HEK293 (cell line): ENCODE data around the gene GMPPB.

Source experiments
- CTCF ChIA-PET: fragments of 350-600 bp; formaldehyde crosslinking; extraction: SDS; loops from one replicate; lab custom pipeline; 2021; ENCODE audit warnings: antibody characterized with exemption; lab: Yijun Ruan, JAX
- POLR2A ChIA-PET: fragments of 300-600 bp; formaldehyde crosslinking; extraction: SDS; loops from one replicate; lab custom pipeline; 2020; ENCODE audit warnings: antibody characterized with exemption, inconsistent platforms; lab: Yijun Ruan, JAX
- H3K27ac ChIP-seq: fragments of 200-500 bp; sonication (Bioruptor generic); 2 replicates; pipeline ENCODE4 v1.5.1; 2014; ENCODE audit warnings: low read depth, low read length, control low read depth, inconsistent platforms; ENCODE audit errors: extremely low read depth
- H3K36me3 ChIP-seq, 2 experiments: fragments of 200-500 bp in 1 of 2; sonication (Bioruptor generic) in 1 of 2; 1 replicate in 1 of 2; 2 replicates in 1 of 2; pipeline ENCODE4 v1.5.1; 2014 to 2017; ENCODE audit warnings: inconsistent platforms in 2 of 2, low read length in 2 of 2; ENCODE audit not compliant: control insufficient read depth in 2 of 2, insufficient read depth in 1 of 2
- H3K4me1 ChIP-seq: fragments of 200-500 bp; sonication (Bioruptor generic); 2 replicates; pipeline ENCODE4 v1.5.1; 2014; ENCODE audit warnings: mild to moderate bottlenecking, low read length, inconsistent platforms; ENCODE audit not compliant: control insufficient read depth, insufficient read depth
- H3K4me3 ChIP-seq: 2 replicates; pipeline ENCODE4 v1.5.1; 2011; ENCODE audit warnings: low read depth, mild to moderate bottlenecking, control low read depth, low read length, moderate library complexity
- H3K9me3 ChIP-seq: fragments of 200-500 bp; sonication (Bioruptor generic); 2 replicates; pipeline ENCODE4 v1.5.1; 2014; ENCODE audit warnings: low read depth, low read length, inconsistent platforms; ENCODE audit not compliant: control insufficient read depth, insufficient read depth
- EGR2 ChIP-seq: fragments of 450-650 bp; formaldehyde crosslinking; IDR thresholded peaks from 2 replicates; pipeline ENCODE4 v1.5.1; 2016; ENCODE audit warnings: low read depth, missing biosample characterization, missing genetic modification characterization
- HOXA7 ChIP-seq: sonication (generic); formaldehyde crosslinking; IDR thresholded peaks from 2 replicates; pipeline ENCODE4 v1.8.1; 2022; ENCODE audit warnings: missing genetic modification reagents, borderline replicate concordance
- KLF1 ChIP-seq: fragments of 450-650 bp; formaldehyde crosslinking; IDR thresholded peaks from 2 replicates; pipeline ENCODE4 v1.5.1; 2016; ENCODE audit warnings: missing biosample characterization, missing genetic modification characterization
- KLF7 ChIP-seq: fragments of 450-650 bp; formaldehyde crosslinking; IDR thresholded peaks from 2 replicates; pipeline ENCODE4 v1.5.1; 2016; ENCODE audit warnings: missing biosample characterization, missing genetic modification characterization, borderline replicate concordance
- OSR2 ChIP-seq: fragments of 450-650 bp; formaldehyde crosslinking; IDR thresholded peaks from 2 replicates; pipeline ENCODE4 v1.5.1; 2016; ENCODE audit warnings: missing biosample characterization, missing genetic modification characterization
- OVOL3 ChIP-seq: fragments of 450-650 bp; formaldehyde crosslinking; IDR thresholded peaks from 2 replicates; pipeline ENCODE4 v1.5.1; 2016; ENCODE audit warnings: missing biosample characterization, missing genetic modification characterization
- TCF7L2 ChIP-seq: IDR thresholded peaks from 2 replicates; pipeline ENCODE4 v1.6.1; 2011; ENCODE audit warnings: low read depth, mild to moderate bottlenecking, inconsistent platforms, low read length, moderate library complexity, borderline replicate concordance
- YY2 ChIP-seq: fragments of 450-650 bp; formaldehyde crosslinking; IDR thresholded peaks from 2 replicates; pipeline ENCODE4 v1.5.1; 2016; ENCODE audit warnings: missing biosample characterization, missing genetic modification characterization
- ZBTB48 ChIP-seq: fragments of 450-650 bp; formaldehyde crosslinking; IDR thresholded peaks from 2 replicates; pipeline ENCODE4 v1.5.1; 2016; ENCODE audit warnings: missing biosample characterization, missing genetic modification characterization
- ZEB2 ChIP-seq: fragments of 450-650 bp; formaldehyde crosslinking; IDR thresholded peaks from 2 replicates; pipeline ENCODE4 v1.5.1; 2016; ENCODE audit warnings: missing biosample characterization, missing genetic modification characterization
- ZFHX2 ChIP-seq: fragments of 450-650 bp; formaldehyde crosslinking; conservative IDR thresholded peaks from 2 replicates; pipeline ENCODE4 v1.5.1; 2016; ENCODE audit warnings: missing biosample characterization, missing genetic modification characterization
- ZFP41 ChIP-seq: fragments of 450-650 bp; formaldehyde crosslinking; IDR thresholded peaks from 2 replicates; pipeline ENCODE4 v1.5.1; 2016; ENCODE audit warnings: missing biosample characterization, missing genetic modification characterization, borderline replicate concordance
- ZNF324 ChIP-seq: fragments of 450-650 bp; formaldehyde crosslinking; IDR thresholded peaks from 2 replicates; pipeline ENCODE4 v1.5.1; 2016; ENCODE audit warnings: missing biosample characterization, missing genetic modification characterization
- ZNF366 ChIP-seq: fragments of 450-650 bp; formaldehyde crosslinking; conservative IDR thresholded peaks from 2 replicates; pipeline ENCODE4 v1.5.1; 2016; ENCODE audit warnings: missing biosample characterization, missing genetic modification characterization
- ZNF394 ChIP-seq: fragments of 450-650 bp; formaldehyde crosslinking; IDR thresholded peaks from 2 replicates; pipeline ENCODE4 v1.5.1; 2016; ENCODE audit warnings: missing biosample characterization, missing genetic modification characterization, mild to moderate bottlenecking, moderate library complexity, borderline replicate concordance
- ZNF423 ChIP-seq: fragments of 450-650 bp; formaldehyde crosslinking; IDR thresholded peaks from 2 replicates; pipeline ENCODE4 v1.5.1; 2016; ENCODE audit warnings: missing biosample characterization, missing genetic modification characterization
- ZNF433 ChIP-seq: fragments of 450-650 bp; formaldehyde crosslinking; IDR thresholded peaks from 2 replicates; pipeline ENCODE4 v1.5.1; 2016; ENCODE audit warnings: missing biosample characterization, missing genetic modification characterization, low read depth
- ZNF510 ChIP-seq: fragments of 450-650 bp; formaldehyde crosslinking; IDR thresholded peaks from 2 replicates; pipeline ENCODE4 v1.5.1; 2018; ENCODE audit warnings: mild to moderate bottlenecking, missing genetic modification characterization, missing biosample characterization; ENCODE audit not compliant: insufficient replicate concordance
- ZNF521 ChIP-seq: fragments of 450-650 bp; formaldehyde crosslinking; IDR thresholded peaks from 2 replicates; pipeline ENCODE4 v1.5.1; 2017; ENCODE audit warnings: missing biosample characterization, mild to moderate bottlenecking, missing genetic modification characterization
- ZNF629 ChIP-seq: fragments of 450-650 bp; formaldehyde crosslinking; IDR thresholded peaks from 2 replicates; pipeline ENCODE4 v1.5.1; 2017; ENCODE audit warnings: missing biosample characterization, missing genetic modification characterization
- ZNF654 ChIP-seq: fragments of 450-650 bp; formaldehyde crosslinking; IDR thresholded peaks from 2 replicates; pipeline ENCODE4 v1.5.1; 2016; ENCODE audit warnings: low read depth, missing biosample characterization, missing genetic modification characterization
- ZNF830 ChIP-seq: fragments of 450-650 bp; IDR thresholded peaks from 2 replicates; pipeline ENCODE4 v1.5.0; 2018; ENCODE audit warnings: missing biosample characterization, missing genetic modification characterization, low read depth, mild to moderate bottlenecking, moderate library complexity
- TF ChIP-seq, protein P1 (sequence below): fragments of 450-650 bp; formaldehyde crosslinking; IDR thresholded peaks from 2 replicates; pipeline ENCODE4 v1.5.1; 2016; ENCODE audit warnings: missing biosample characterization, missing genetic modification characterization
- TF ChIP-seq, protein P2 (sequence below): fragments of 450-650 bp; formaldehyde crosslinking; IDR thresholded peaks from 2 replicates; pipeline ENCODE4 v1.5.1; 2017; ENCODE audit warnings: missing biosample characterization, mild to moderate bottlenecking, missing genetic modification characterization, moderate library complexity
- TF ChIP-seq, protein P3 (sequence below): fragments of 450-650 bp; formaldehyde crosslinking; IDR thresholded peaks from 2 replicates; pipeline ENCODE4 v1.5.1; 2016; ENCODE audit warnings: missing biosample characterization, missing genetic modification characterization
- TF ChIP-seq, protein P4 (sequence below): fragments of 450-650 bp; formaldehyde crosslinking; IDR thresholded peaks from 2 replicates; pipeline ENCODE4 v1.5.1; 2016; ENCODE audit warnings: missing biosample characterization, missing genetic modification characterization, borderline replicate concordance
- TF ChIP-seq, protein P5 (sequence below): fragments of 450-650 bp; formaldehyde crosslinking; IDR thresholded peaks from 2 replicates; pipeline ENCODE4 v1.5.1; 2016; ENCODE audit warnings: missing biosample characterization, missing genetic modification characterization

GMPPB gene

DNA sequence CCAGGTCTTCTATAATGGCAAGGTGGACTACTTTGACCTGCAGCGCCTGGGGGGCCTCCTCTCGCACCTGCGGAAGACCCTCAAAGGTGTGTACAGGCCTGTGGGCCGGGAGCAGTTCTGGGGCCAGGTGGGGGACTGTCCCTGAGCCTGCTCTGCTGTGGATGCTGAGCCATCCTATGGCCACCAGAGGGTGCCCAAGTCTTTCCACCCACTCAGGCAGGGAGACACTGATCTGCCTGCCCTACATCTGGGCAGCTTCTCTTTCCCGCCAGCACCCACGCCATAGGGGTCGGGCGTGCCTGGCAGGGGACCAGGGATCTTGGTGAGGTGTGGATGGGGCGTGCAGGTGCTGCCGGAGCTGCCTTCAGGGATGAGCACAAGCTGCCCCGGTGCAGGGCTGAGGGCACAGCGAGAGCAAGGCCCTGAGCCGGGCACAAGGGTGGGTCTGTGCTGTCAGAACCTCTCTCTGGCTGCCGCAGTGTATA lies 20.3 kb downstream of the GMPPB start:
- ChIA-PET POLR2A (no interaction called here), CTCF (interaction anchor here (0.7 to 4.7 kb wide), 4 partner anchors 16 to 136 kb away, joined by 4 to 36 read pairs (median 4); no protein-coding TSS in a partner anchor)
- Histone ChIP-seq H3K36me3 (peaks cover 0 to 91% of the 10 kb centered on the region in 2 experiments; a peak in 2 of 3 replicates), H3K9me3 (no peaks in the 10 kb centered on the region), H3K4me3 (no peak overlapping the region), H3K4me1 (no peaks in the 10 kb centered on the region), H3K27ac (no peak overlapping the region)
- TF ChIP-seq HOXA7 (CRISPR knock-in tag) (no peak), ZEB2 (tag by site-specific recombination) (peak; percentile 17; the same call in 1 of the 2 replicates), KLF1 (peak; percentile 25; the same call in 1 of the 2 replicates), EGR2 (tag by site-specific recombination) (peak; percentile 81), ZBTB48 (tag by site-specific recombination) (0 out of 2 replicates have a peak, but pooled peaks have one; percentile 40), ZNF654 (tag by site-specific recombination) (peak; percentile 70), KLF7 (tag by site-specific recombination) (no peak), TCF7L2 (no peak), ZFHX2 (tag by site-specific recombination) (peak; percentile 82)
- TF ChIP-seq, protein P1, sequence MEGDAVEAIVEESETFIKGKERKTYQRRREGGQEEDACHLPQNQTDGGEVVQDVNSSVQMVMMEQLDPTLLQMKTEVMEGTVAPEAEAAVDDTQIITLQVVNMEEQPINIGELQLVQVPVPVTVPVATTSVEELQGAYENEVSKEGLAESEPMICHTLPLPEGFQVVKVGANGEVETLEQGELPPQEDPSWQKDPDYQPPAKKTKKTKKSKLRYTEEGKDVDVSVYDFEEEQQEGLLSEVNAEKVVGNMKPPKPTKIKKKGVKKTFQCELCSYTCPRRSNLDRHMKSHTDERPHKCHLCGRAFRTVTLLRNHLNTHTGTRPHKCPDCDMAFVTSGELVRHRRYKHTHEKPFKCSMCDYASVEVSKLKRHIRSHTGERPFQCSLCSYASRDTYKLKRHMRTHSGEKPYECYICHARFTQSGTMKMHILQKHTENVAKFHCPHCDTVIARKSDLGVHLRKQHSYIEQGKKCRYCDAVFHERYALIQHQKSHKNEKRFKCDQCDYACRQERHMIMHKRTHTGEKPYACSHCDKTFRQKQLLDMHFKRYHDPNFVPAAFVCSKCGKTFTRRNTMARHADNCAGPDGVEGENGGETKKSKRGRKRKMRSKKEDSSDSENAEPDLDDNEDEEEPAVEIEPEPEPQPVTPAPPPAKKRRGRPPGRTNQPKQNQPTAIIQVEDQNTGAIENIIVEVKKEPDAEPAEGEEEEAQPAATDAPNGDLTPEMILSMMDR (tag by site-specific recombination) = peak; percentile 84
- TF ChIP-seq, protein P2, sequence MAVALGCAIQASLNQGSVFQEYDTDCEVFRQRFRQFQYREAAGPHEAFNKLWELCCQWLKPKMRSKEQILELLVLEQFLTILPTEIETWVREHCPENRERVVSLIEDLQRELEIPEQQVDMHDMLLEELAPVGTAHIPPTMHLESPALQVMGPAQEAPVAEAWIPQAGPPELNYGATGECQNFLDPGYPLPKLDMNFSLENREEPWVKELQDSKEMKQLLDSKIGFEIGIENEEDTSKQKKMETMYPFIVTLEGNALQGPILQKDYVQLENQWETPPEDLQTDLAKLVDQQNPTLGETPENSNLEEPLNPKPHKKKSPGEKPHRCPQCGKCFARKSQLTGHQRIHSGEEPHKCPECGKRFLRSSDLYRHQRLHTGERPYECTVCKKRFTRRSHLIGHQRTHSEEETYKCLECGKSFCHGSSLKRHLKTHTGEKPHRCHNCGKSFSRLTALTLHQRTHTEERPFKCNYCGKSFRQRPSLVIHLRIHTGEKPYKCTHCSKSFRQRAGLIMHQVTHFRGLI (tag by site-specific recombination) = no peak
- TF ChIP-seq, protein P3, sequence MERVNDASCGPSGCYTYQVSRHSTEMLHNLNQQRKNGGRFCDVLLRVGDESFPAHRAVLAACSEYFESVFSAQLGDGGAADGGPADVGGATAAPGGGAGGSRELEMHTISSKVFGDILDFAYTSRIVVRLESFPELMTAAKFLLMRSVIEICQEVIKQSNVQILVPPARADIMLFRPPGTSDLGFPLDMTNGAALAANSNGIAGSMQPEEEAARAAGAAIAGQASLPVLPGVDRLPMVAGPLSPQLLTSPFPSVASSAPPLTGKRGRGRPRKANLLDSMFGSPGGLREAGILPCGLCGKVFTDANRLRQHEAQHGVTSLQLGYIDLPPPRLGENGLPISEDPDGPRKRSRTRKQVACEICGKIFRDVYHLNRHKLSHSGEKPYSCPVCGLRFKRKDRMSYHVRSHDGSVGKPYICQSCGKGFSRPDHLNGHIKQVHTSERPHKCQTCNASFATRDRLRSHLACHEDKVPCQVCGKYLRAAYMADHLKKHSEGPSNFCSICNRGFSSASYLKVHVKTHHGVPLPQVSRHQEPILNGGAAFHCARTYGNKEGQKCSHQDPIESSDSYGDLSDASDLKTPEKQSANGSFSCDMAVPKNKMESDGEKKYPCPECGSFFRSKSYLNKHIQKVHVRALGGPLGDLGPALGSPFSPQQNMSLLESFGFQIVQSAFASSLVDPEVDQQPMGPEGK (tag by site-specific recombination) = peak; percentile 21; the same call in 1 of the 2 replicates

DNA sequence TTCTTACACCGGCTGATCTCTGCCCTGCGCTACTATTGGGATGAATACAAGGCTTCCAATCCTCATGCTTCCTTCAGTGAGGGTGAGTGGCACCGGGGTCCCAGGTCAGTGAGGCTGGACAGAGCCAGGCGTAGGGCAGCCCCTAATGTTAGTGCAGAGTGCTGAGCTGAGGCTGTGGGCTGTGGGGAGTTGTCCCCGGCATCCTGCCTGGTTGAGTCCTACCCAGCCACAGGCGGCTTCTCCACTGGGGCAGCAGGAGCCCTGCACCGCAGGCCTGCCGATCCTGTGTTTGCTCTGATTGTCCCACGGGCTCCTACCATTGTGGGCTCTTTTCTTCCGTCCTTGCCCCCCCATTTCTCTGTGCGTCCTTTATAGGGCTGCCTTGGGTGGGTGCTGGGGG lies 21.1 kb downstream of the GMPPB start:
- no peak overlapping the region for H3K4me3 ChIP-seq
- ChIA-PET POLR2A (no interaction called here), CTCF (interaction anchor here (0.7 to 4.7 kb wide), 5 partner anchors 9 to 491 kb away, joined by 3 to 36 read pairs (median 5); no protein-coding TSS in a partner anchor)
- H3K4me1 ChIP-seq = no peaks in the 10 kb centered on the region
- no peak overlapping the region for H3K27ac ChIP-seq
- H3K36me3 ChIP-seq = peaks cover 0 to 94% of the 10 kb centered on the region in 2 experiments; a peak in 2 of 3 replicates
- no peaks in the 10 kb centered on the region for H3K9me3 ChIP-seq
- TF ChIP-seq OVOL3 = no peak
- TF ChIP-seq ZFP41 (tag by site-specific recombination) = no peak
- TF ChIP-seq ZNF394 (tag by site-specific recombination) = no peak
- TF ChIP-seq ZBTB48 (tag by site-specific recombination) = no peak
- TF ChIP-seq, protein P4, sequence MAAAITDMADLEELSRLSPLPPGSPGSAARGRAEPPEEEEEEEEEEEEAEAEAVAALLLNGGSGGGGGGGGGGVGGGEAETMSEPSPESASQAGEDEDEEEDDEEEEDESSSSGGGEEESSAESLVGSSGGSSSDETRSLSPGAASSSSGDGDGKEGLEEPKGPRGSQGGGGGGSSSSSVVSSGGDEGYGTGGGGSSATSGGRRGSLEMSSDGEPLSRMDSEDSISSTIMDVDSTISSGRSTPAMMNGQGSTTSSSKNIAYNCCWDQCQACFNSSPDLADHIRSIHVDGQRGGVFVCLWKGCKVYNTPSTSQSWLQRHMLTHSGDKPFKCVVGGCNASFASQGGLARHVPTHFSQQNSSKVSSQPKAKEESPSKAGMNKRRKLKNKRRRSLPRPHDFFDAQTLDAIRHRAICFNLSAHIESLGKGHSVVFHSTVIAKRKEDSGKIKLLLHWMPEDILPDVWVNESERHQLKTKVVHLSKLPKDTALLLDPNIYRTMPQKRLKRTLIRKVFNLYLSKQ (tag by site-specific recombination) = no peak
- TF ChIP-seq ZNF366 (tag by site-specific recombination) = no peak
- no peak for TF ChIP-seq ZNF324
- no peak for TF ChIP-seq ZNF510 (tag by site-specific recombination)
- TF ChIP-seq, protein P5, sequence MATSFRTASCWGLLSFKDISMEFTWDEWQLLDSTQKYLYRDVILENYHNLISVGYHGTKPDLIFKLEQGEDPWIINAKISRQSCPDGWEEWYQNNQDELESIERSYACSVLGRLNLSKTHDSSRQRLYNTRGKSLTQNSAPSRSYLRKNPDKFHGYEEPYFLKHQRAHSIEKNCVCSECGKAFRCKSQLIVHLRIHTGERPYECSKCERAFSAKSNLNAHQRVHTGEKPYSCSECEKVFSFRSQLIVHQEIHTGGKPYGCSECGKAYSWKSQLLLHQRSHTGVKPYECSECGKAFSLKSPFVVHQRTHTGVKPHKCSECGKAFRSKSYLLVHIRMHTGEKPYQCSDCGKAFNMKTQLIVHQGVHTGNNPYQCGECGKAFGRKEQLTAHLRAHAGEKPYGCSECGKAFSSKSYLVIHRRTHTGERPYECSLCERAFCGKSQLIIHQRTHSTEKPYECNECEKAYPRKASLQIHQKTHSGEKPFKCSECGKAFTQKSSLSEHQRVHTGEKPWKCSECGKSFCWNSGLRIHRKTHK (tag by site-specific recombination) = no peak
- TF ChIP-seq ZNF521 (tag by site-specific recombination) = no peak
- TF ChIP-seq YY2 (tag by site-specific recombination) = no peak
- TF ChIP-seq ZNF629 (tag by site-specific recombination) = no peak
- no peak for TF ChIP-seq ZNF830 (tag by site-specific recombination)
- no peak for TF ChIP-seq ZNF433 (tag by site-specific recombination)
- TF ChIP-seq OSR2 (tag by site-specific recombination) = no peak
- TF ChIP-seq ZNF423 (tag by site-specific recombination) = no peak
